ENCODE data around the gene DOCK4.
A peak's percentile ranks its signal among the peaks of the same experiment; 100 is the strongest.

DOCK4 gene

GRCh38 chr7:111730476-111731300, 475.5 kb downstream of the DOCK4 start:
- peak; percentile 49 for DNase-seq
- in situ Hi-C loops (cut with MboI; ENCODE audit: low pct_unique_long_range_greater_than_20kb, low sequenced_read_pairs): no loop called here

- DNase-seq: no peak
- in situ Hi-C loops (cut with MboI; ENCODE audit: low pct_unique_long_range_greater_than_20kb, low sequenced_read_pairs): no loop called here
These were observed 476.1 kb downstream of the DOCK4 start for GRCh38 chr7:111730057-111730456.

GRCh38 chr7:111729483-111729882, 476.7 kb downstream of the DOCK4 start:
- no peak for DNase-seq
- in situ Hi-C loops (cut with MboI; ENCODE audit: low pct_unique_long_range_greater_than_20kb, low sequenced_read_pairs): no loop called here

GRCh38 chr7:111728635-111728995, 477.6 kb downstream of the DOCK4 start:
- in situ Hi-C loops (cut with MboI; ENCODE audit: low pct_unique_long_range_greater_than_20kb, low sequenced_read_pairs): no loop called here
- no peak for DNase-seq

- in situ Hi-C loops (cut with MboI; ENCODE audit: low pct_unique_long_range_greater_than_20kb, low sequenced_read_pairs): no loop called here
- no peak for DNase-seq
These were observed 478.1 kb downstream of the DOCK4 start for GRCh38 chr7:111727905-111728634.

- no peak for DNase-seq
- in situ Hi-C loops (cut with MboI; ENCODE audit: low pct_unique_long_range_greater_than_20kb, low sequenced_read_pairs): no loop called here
These were observed 487.3 kb downstream of the DOCK4 start for GRCh38 chr7:111718886-111719285.

GRCh38 chr7:111711426-111712065, 494.7 kb downstream of the DOCK4 start:
- in situ Hi-C loops (cut with MboI; ENCODE audit: low pct_unique_long_range_greater_than_20kb, low sequenced_read_pairs): no loop called here
- no peak for DNase-seq

- in situ Hi-C loops (cut with MboI; ENCODE audit: low pct_unique_long_range_greater_than_20kb, low sequenced_read_pairs): no loop called here
These were observed 495.3 kb downstream of the DOCK4 start for GRCh38 chr7:111710839-111711380.

GRCh38 chr7:111708072-111708471, 498.1 kb downstream of the DOCK4 start:
- DNase-seq: no peak
- in situ Hi-C loops (cut with MboI; ENCODE audit: low pct_unique_long_range_greater_than_20kb, low sequenced_read_pairs): no loop called here

More at GRCh38 chr7:111710839-111711380, 495.3 kb downstream of the DOCK4 start:
- DNase-seq: no peak

- DNase-seq: no peak
- in situ Hi-C loops (cut with MboI; ENCODE audit: low pct_unique_long_range_greater_than_20kb, low sequenced_read_pairs): no loop called here
These were observed 500.4 kb downstream of the DOCK4 start for GRCh38 chr7:111705807-111706206.

GRCh38 chr7:111697771-111698170, 508.4 kb downstream of the DOCK4 start:
- no peak for DNase-seq
- in situ Hi-C loops (cut with MboI; ENCODE audit: low pct_unique_long_range_greater_than_20kb, low sequenced_read_pairs): no loop called here

- DNase-seq: no peak
- in situ Hi-C loops (cut with MboI; ENCODE audit: low pct_unique_long_range_greater_than_20kb, low sequenced_read_pairs): no loop called here
These were observed 511.8 kb downstream of the DOCK4 start for GRCh38 chr7:111694376-111694775.

GRCh38 chr7:111690364-111691111, 515.7 kb downstream of the DOCK4 start:
- in situ Hi-C loops (cut with MboI; ENCODE audit: low pct_unique_long_range_greater_than_20kb, low sequenced_read_pairs): no loop called here
- no peak for DNase-seq

GRCh38 chr7:111685349-111685748, 520.9 kb downstream of the DOCK4 start:
- no peak for DNase-seq
- in situ Hi-C loops (cut with MboI; ENCODE audit: low pct_unique_long_range_greater_than_20kb, low sequenced_read_pairs): no loop called here

- DNase-seq: no peak
- in situ Hi-C loops (cut with MboI; ENCODE audit: low pct_unique_long_range_greater_than_20kb, low sequenced_read_pairs): no loop called here
These were observed 523.4 kb downstream of the DOCK4 start for GRCh38 chr7:111682588-111683340.

GRCh38 chr7:111681242-111681641, 525.0 kb downstream of the DOCK4 start:
- DNase-seq: no peak
- in situ Hi-C loops (cut with MboI; ENCODE audit: low pct_unique_long_range_greater_than_20kb, low sequenced_read_pairs): no loop called here

GRCh38 chr7:111678986-111679385, 527.2 kb downstream of the DOCK4 start:
- in situ Hi-C loops (cut with MboI; ENCODE audit: low pct_unique_long_range_greater_than_20kb, low sequenced_read_pairs): no loop called here
- no peak for DNase-seq

- no peak for DNase-seq
- in situ Hi-C loops (cut with MboI; ENCODE audit: low pct_unique_long_range_greater_than_20kb, low sequenced_read_pairs): no loop called here
These were observed 527.9 kb downstream of the DOCK4 start for GRCh38 chr7:111678281-111678680.

Data from KBM-7 (cell line).